GM19397 (cell line): ENCODE data around the gene ANKRD29.
"Not testable (repeated sequence)": the region's sequence is repeated elsewhere in the genome, so short reads cannot be mapped to it uniquely, and the experiment has no call there.

Experiments used
- ATAC-seq: cut with Tn5 transposase; IDR thresholded peaks from one replicate; pipeline ENCODE4 v1.9.1; 2021; ENCODE audit warnings: mild to moderate bottlenecking, moderate library complexity; ENCODE audit not compliant: unreplicated experiment

The ANKRD29 gene

GRCh38 chr18:23584019-23584983 lies 78.4 kb downstream of the ANKRD29 start:
- ATAC-seq, result no peak

- ATAC-seq, result no peak
Observed at GRCh38 chr18:23583071-23583865, 79.4 kb downstream of the ANKRD29 start.

GRCh38 chr18:23580677-23581367 lies 81.9 kb downstream of the ANKRD29 start:
- ATAC-seq, result no peak

- ATAC-seq, result no peak
Observed at GRCh38 chr18:23578891-23579653, 83.6 kb downstream of the ANKRD29 start.

GRCh38 chr18:23578067-23578701 lies 84.5 kb downstream of the ANKRD29 start:
- ATAC-seq, result no peak

GRCh38 chr18:23577521-23577920 lies 85.2 kb downstream of the ANKRD29 start:
- not testable (repeated sequence) for ATAC-seq

GRCh38 chr18:23575309-23575651 lies 87.4 kb downstream of the ANKRD29 start:
- ATAC-seq, result no peak

- ATAC-seq, result no peak
Observed at GRCh38 chr18:23574611-23575308, 88.0 kb downstream of the ANKRD29 start.

- ATAC-seq, result no peak
Observed at GRCh38 chr18:23573626-23574431, 88.9 kb downstream of the ANKRD29 start.

- no peak for ATAC-seq
Observed at GRCh38 chr18:23573020-23573419, 89.7 kb downstream of the ANKRD29 start.

- no peak for ATAC-seq
Observed at GRCh38 chr18:23572570-23572969, 90.1 kb downstream of the ANKRD29 start.

- ATAC-seq, result no peak
Observed at GRCh38 chr18:23572012-23572411, 90.7 kb downstream of the ANKRD29 start.

GRCh38 chr18:23570912-23571504 lies 91.7 kb downstream of the ANKRD29 start:
- no peak for ATAC-seq

- ATAC-seq, result no peak
Observed at GRCh38 chr18:23569299-23570063, 93.2 kb downstream of the ANKRD29 start.

- no peak for ATAC-seq
Observed at GRCh38 chr18:23568281-23569138, 94.2 kb downstream of the ANKRD29 start.

- no peak for ATAC-seq
Observed at GRCh38 chr18:23567671-23568070, 95.0 kb downstream of the ANKRD29 start.
